NCI-H510A treated with DMSO at 0.1 percent for 48 hours (cell line): Measurements from ENCODE around the gene ARMC9.
"Not testable (repeated sequence)": the region's sequence is repeated elsewhere in the genome, so short reads cannot be mapped to it uniquely, and the experiment has no call there.

Experiments used
- DNase-seq: peaks from one replicate; lab custom pipeline; 2025; lab: John Stamatoyannopoulos, UW

The ARMC9 gene

DNA sequence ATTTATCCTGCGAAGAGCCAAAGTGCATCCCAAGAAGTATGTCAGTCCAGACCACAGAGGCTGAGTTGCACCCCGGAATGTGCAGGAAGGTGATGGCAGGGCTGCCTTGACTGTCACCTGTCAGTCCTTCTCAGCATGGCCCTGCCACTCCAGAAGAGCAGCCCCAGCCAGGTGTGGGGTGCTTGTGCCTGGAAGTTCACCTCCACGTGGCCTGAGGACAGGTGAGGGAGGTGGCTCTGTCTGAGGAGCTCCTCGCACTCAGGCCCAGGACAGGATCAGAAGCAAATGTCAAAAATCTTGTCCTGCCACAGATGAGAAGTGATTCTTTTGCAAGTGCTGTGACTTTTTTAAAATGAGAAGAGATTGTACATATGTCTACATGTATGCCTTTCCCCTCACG lies 165.6 kb downstream of the ARMC9 start:
- DNase-seq: no peak

DNA sequence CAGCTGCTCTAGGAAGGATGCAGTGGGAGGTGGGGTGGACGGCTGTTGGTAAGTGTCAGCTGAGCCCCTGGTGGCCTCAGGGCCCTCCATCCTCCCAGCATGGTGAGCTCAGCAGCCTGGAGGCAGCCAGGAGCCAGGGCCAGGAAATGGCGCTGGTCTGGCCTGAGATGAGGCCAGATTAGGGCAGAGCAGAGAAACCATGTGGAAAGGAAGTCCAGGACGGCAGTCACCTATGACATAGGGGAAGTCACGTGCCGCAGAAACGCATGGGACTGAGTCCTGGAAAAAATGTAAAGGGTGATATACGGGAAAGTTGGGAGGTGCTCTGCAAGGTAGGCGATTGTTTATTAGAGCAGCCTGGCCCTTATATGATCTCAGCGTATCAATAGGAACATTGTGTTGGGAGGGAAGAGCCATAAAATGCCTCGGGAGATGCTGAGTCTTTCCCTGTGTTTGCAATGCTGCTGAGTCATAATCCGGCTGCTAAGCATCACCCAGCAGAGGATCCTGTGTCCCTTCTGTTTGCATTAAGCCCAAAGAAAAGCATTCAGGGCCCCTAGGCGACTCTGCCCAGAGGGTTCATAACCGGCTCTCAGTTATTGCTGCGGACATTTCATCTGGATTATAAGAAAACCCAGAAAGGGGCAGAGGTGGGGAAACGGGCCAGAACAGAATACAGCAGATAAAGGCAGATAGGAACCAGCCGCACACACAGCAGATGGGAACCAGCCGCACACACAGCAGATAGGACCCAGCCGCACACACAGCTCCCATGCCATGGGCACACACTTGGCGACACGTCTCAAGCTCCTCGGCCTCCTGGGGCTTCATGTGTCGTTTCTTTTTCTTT lies 166.8 kb downstream of the ARMC9 start:
- DNase-seq: peak; percentile 91

DNA sequence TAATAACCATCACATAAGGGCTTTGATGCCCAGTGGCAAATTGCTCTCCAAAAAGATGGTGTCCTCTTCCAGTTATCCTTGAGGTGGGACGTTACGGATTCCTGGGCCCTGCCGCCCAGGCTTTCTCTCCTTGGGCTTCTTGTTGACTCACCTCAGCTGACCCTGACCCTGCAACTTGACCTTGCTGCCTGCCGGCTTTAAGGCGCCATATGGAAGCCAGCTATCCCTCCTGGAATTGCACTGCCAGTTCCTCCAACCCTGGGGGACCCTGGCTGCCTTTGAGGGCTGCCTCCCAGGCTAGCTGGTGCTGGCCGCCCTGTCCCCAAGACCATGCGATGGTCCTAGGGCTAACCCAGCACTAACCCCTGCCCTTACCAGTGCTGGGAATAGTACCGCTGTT lies 168.7 kb downstream of the ARMC9 start:
- no peak for DNase-seq

DNA sequence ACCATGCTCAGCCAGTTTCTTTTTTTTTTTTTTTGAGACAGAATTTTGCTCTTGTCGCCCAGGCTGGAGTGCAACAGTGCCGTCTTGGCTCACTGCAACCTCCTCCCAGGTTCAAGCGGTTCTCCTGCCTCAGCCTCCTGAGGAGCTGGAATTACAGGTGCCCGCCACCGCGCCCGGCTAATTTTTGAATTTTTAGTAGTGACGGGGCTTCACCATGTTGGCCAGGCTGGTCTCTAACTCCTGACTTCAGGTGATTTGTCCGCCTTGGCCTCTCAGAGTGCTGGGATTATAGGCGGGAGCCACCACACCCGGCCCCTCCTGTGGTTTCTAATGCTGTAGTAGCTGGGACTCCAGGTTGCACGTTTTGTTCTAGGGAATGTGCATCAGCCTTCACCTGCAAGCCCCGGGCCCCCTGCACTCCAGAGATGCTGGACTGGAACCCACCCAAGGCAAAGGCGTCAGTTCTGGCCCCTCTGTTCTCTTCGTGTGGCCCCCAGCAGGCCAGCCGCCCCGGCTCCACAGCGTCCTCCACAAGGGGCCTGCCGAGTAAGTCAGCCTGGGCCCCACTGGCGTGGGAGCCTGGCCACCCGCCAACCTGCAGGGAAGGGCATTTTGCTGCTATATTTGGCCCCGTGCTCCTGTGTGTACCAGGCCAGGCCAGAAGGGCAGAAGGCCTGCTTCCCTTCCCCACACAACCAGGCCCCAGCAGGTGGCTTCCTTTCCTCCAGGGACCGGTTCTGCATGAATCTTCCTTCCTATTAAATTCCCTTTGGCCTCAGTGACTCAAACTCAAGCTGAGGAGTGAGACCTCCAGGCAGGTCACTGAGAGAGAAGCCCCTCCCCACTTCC lies 171.4 kb downstream of the ARMC9 start:
- DNase-seq: no peak

DNA sequence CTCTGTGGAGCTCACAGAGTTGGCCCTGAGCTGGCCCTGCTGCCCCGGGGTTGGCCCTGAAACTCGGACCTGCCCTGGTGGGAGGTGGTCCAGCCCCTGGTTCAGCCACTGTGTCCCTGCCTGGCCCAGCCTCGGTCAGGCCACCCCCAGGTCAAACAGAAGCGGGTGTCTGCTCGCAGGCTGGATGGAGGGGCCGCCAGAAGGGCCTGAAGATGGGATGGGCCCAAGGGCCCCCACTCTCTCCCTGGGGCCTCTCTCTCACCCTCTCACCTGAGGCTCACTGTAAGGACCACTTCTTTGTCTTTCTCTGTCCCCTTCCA lies 172.0 kb downstream of the ARMC9 start:
- no peak for DNase-seq

DNA sequence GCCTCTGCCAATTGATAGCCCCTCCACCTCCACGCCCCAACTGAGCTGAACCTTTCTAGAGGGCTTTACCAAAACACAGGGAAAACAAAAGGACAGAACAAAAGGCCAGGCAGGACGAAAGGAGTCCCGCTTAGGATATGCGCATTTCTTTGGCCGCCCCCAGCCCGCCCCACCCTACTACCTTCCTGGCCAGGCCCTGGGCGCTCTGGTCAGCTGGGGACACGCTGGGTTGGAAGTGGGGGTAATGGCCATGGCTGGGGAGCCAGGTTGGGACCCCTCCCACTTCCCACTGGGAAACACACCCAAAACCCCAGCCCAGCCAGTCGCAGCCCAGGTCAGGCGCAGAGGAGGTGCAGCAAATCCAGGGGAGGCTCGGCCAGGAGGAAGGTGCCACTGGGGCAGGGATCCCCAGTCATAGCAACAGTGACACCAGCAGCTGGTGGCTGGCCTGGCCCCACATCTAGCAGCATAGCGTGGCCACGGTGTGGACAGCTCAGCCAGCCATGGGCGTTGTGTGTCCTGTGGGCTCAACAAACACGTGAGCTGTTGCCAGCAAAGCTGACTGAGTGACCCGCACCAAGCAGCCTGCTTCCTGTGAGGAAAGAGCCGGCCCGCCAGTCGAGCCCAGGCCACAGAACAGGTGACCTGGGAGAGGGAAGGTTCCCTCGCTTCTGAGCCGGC lies 172.5 kb downstream of the ARMC9 start:
- no peak for DNase-seq

DNA sequence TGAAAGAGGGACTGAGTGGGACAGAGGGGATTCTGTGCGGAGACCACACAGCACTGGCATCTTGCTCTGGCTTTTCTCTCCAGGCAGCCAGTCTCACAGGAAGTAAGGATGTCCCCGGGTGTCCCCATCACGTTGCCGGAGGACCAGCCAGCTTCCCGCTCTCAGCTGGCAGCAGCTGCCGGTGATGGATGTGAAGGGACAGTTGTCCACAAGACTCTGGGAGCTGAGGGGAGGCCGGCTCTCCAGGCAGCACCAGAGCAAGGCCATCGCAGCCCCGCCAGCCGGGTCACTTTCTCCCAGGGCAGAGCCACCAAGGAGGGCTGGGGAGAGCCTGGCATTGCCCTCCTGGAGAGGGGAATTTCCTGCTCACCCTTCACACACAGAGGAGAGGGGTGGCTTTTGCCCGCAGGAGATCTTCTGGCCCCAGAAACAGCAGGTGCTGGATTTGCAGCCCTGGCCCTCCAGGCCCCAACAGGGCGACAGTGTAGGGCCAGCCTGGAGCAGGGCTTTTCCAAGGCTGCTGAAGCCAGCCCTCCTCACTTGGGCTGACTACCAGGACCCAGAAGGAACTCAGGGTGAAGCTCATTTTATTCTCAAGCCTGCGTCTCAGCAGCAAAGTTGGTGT lies 173.1 kb downstream of the ARMC9 start:
- DNase-seq: no peak

DNA sequence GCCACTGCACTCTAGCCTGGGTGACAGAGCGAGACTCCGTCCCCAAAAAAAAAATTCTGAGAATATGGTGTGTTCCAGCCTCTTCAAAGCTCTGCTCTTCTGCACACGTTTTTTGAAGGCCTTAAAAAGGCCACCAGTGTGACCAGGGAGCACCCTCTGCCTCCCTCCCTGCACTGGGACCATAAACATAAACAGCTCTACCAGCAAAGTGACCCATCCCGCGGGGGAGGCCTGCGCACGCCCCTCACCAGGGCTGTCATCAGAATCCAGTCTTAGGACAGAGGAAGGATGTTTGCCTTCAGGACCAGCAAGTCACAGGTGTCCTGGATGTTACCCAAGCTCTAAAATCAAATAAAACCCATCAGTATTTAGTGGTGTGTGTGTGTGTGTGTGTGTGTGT lies 173.9 kb downstream of the ARMC9 start:
- DNase-seq: no peak

DNA sequence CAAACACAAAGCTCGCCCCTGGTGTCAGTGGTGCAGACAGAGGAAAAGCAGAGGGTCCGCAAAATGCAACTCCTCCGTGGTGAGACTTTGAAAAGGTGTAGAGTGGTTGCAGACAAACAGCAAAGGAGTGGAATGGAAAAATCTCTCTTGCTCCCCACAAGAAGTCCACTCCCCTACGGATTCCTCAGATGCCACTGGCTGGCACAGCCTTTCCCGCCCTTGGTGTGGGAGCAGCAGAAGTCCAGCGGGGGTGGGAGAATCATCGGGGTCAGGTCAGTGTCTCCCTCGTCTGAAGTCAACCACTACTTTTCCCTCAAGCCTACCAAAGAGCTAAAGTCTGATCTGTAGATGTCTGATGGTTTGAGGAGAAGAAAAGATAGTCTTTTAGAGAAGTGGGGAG lies 174.8 kb downstream of the ARMC9 start:
- no peak for DNase-seq

DNA sequence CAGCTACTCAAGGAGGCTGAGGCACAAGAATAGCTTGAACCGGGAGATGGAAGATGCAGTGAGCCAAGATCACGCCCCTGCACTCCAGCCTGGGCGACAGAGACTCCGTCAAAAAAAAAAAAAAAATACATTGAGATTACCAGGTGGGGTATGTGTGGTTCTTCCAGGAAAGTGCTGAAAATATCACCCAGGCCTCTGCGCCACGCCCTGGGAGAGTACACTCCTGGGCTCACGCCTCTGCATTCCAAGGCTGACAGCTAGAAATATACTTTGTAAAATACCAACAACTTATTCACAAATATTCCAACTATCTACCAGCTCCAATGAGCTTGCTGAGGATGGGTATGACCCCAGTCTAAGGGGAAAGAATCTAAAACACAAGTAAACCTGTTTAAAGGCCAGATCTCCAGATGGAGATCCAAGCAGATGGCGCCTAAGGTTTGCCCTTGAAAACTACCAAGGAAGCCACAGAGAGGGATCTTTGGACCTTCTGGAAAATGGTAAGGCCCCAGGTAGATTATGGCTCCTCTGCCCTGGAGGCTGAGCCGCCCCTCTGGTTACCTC lies 175.4 kb downstream of the ARMC9 start:
- DNase-seq: no peak

DNA sequence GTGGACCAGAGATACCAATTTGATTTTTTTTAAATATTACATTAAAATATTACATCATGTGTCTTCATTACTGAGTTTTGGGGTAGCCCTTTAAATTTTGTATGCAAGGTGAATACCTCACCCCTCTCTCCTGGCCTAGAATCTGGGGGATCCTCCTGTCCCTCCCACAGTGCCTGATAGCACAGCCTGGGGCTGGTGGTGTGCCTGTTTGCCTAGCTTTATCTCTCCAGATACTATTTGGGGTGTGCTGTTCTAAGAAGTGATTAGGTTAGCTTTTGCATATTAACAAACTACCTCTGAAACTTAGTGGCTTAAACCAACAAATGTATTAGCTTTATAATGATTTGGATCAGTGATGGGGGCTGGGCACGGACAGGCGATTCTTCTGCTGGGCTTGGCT lies 176.3 kb downstream of the ARMC9 start:
- DNase-seq: no peak

DNA sequence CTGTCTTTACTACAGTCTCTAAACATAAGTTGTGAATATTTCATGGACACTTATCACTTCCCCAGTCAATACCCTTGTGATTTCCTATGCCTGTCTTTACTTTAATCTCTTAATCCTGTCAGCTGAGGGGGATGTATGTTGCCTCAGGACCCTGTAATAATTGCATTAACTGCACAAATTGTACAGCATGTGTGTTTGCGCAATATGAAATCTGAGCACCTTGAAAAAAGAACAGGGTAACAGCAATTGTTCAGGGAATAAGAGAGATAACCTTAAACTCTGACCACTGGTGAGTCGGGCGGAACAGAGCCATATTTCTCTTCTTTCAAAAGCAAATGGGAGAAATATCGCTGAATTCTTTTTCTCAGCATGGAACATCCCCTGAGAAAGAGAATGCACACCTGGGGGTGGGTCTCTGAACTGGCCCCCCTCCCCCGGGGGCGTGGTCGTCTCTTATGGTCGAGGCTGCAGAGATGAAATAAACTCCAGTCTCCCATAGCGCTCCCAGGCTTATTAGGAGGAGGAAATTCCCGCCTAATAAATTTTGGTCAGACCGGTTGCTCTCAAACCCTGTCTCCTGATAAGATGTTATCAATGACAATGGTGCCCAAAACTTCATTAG lies 177.7 kb downstream of the ARMC9 start:
- DNase-seq: not testable (repeated sequence)

DNA sequence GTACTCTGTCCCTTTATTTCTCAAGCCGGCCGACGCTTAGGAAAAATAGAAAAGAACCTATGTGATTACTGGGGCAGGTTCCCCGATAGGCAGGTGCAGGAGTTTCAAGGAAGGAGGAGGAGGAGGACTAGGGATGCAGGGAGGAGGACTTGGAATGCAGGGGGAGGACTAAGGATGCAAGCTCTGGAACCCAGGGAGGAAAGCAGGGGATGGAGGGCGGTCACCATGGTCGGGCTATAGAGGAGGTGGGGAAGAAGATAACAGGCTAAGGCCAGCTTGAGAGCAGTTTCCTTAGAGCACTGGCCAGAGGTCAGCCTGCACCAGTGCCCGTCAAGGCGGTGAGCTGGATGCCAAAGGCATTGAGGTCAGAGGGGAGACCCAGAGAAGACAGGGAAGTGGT lies 178.4 kb downstream of the ARMC9 start:
- DNase-seq: no peak

DNA sequence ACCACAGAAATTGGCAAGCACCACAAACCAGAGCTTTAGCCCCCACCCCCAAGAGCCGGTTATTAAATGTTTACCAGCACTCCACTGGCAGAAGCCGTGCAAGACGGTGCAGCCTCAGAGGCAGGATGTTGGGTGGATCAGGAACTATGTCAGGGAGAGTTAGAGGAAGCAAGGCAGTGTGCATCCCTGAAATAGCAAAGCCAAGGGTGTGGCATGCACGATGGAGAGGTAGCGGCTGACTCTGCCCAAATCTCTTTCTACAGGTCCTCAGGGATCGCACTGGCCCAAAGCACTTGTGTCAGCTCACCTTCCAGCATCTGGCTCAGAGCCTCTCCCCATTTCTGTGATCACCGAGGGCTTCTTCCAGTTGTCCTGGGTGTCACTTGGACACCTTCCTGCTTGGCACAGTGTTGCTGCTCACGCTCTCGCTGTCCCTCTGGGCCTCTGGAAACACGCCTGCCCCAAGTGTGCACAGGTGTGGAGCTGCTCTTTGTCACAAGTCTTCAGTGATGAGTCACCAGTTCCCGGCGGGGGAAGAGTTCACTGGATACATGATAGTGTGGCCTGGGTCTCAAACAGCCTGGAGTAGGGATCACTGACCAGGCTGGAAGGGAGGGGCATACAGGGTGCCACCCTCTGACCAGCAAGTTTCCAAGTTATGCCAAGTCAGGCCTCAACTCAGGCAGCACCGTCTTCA lies 179.7 kb downstream of the ARMC9 start:
- DNase-seq: peak; percentile 54

DNA sequence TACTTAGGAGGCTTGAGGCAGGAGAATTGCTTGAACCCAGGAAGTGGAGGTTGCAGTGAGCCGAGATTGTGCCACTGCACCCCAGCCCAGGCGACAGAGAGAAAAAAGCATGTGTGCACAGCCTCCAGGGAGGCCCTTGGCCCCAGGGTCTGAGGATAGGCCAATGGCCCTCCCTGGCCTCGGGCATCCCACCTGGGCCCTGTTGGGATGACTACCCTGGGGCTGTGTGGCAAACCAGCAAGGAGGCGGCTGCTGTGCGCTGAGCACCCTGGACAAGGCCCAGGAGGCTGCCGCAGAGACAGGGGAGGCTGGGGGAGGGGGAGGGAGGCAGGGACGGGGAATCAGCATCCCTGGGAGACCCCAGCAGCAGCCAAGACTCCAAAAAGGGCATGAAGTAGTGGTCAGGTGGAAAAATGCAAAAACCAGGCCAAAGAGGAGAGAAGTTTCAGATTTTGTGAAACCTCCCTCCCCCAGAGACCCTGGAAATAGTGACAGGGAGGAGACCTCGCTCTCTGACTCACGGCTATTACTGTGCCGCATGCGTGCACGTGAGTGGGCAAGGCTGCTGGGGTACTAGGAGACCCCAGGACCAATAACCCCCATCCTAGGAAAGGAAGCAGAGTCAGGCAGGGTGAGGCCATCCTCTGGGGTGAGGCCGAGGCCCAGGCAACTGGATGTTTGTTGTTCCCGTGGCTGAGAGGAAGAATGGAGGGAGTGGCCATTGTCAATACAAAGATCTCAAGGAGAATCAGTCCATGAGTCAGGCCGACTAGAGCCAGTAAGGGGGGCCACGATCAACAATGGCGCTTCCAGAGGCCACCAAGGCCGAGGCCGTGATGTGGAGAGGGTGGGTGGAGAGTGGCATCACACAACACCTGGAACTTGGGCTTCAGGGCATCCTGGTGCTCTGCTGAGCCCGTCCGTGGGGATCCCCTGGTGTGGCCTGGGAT lies 181.1 kb downstream of the ARMC9 start:
- no peak for DNase-seq

DNA sequence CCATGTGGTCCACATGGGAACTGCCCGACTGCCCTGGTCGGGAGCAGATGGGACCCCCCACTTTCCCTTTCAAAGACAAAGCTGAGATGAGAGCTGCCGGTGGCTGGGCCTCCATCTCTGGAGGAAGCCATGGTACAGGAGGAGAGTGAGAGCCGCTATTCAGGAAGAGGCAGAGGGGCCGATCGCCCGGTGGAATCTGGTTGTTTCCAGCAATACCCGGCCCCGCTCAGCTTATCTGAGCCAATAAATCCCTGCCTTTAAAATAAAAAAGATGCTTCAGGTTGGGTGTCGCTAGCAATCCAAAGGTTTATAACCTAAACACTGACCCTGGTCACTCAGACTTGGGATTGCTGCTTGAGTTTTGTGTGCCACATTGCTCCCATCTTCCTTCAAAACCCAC lies 181.9 kb downstream of the ARMC9 start:
- DNase-seq: no peak

DNA sequence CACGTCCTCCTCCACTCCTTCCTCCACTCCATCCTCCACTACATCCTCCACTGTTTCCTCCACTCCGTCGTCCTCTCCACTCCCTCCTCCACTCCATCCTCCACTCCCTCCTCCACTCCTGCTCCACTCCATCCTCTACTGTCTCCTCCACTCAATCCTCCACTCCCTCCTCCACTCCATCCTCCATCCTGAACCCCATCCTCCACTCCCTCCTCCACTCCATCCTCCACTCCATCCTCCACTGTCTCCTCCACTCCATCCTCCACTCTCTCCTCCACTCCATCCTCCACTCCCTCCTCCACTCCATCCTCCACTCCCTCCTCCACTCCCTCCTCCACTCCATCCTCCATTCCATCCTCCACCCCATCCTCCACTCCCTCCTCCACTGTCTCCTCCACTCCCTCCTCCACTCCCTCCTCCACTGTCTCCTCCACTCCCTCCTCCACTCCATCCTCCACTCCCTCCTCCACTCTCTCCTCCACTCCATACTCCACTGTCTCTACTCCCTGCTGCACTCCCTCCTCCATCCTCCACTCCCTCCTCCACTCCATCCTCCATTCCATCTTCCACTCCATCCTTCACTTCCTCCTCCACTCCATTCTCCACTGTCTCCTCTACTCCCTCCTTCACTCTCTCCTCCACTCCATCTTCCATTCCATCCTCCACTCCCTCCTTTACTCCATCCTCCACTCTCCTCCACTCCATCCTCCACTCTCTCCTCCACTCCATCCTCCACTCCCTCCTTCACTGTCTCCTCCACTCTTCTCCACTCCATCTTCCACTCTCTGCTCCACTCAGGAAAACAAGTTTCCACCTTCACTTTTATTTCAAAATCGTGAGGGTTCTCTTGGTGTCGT lies 182.8 kb downstream of the ARMC9 start:
- no peak for DNase-seq

DNA sequence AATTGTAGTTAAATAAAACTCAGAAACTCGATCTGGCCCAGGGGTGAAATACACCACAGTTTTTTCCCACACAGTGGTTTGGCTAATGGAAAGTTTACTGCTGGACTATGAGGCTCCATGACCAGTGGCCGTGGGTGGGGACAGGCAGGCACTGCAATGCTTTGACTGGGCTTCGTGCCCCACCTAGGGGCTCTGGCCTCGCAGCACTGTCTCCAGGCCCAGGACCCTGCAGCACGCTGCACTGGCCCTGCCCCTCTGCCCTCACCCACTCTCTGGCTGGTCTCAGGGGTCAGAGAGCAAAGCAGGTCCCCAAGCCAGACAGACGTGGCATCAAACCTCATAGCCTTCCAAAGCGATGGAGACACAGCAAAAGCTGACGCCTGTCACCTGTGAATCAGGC lies 183.7 kb downstream of the ARMC9 start:
- no peak for DNase-seq
